MM.1S (cell line): ENCODE measurements around the gene EFCAB10.

ENCODE experiments used
- DNase-seq: peaks from one replicate; pipeline ENCODE4 v3.0.0-alpha.2; 2015
- H2AFZ ChIP-seq: fragments of 300-600 bp; sonication (generic); 2 replicates; pipeline ENCODE4 v1.6.0; 2016; ENCODE audit warnings: antibody characterized with exemption, low read length
- H3F3A ChIP-seq: fragments of 300-600 bp; sonication (generic); 2 replicates; pipeline ENCODE4 v1.6.1; 2016; ENCODE audit warnings: mild to moderate bottlenecking, antibody characterized with exemption, low read length, moderate library complexity, mixed read lengths; ENCODE audit not compliant: insufficient read depth
- H3K27ac ChIP-seq: fragments of 300-600 bp; sonication (generic); 2 replicates; pipeline ENCODE4 v1.5.1; 2016; ENCODE audit warnings: mild to moderate bottlenecking, low read length
- H3K27me3 ChIP-seq: fragments of 300-600 bp; sonication (generic); replicated peaks from 2 replicates; pipeline ENCODE4 v1.6.0; 2016; ENCODE audit warnings: low read length; ENCODE audit not compliant: insufficient read depth
- H3K36me3 ChIP-seq: fragments of 300-600 bp; sonication (generic); replicated peaks from 2 replicates; pipeline ENCODE4 v1.6.1; 2016; ENCODE audit warnings: mild to moderate bottlenecking, low read length, mixed read lengths; ENCODE audit not compliant: insufficient read depth
- H3K4me1 ChIP-seq: fragments of 300-600 bp; sonication (generic); 2 replicates; pipeline ENCODE4 v1.6.1; 2016; ENCODE audit warnings: low read length, mixed read lengths
- H3K4me2 ChIP-seq: fragments of 300-600 bp; sonication (generic); 2 replicates; pipeline ENCODE4 v1.6.0; 2016; ENCODE audit warnings: low read depth, low read length
- H3K4me3 ChIP-seq: fragments of 300-600 bp; sonication (generic); 2 replicates; pipeline ENCODE4 v1.5.1; 2016; ENCODE audit warnings: low read length, mixed read lengths
- H3K79me2 ChIP-seq: fragments of 300-600 bp; sonication (generic); 2 replicates; pipeline ENCODE4 v1.6.1; 2016; ENCODE audit warnings: mixed run types, low read length, mixed read lengths
- H3K9ac ChIP-seq: fragments of 300-600 bp; sonication (generic); 2 replicates; pipeline ENCODE4 v1.6.1; 2016; ENCODE audit warnings: low read length, mixed read lengths
- H3K9me2 ChIP-seq: fragments of 300-600 bp; sonication (generic); replicated peaks from 2 replicates; pipeline ENCODE4 v1.6.1; 2016; ENCODE audit warnings: mild to moderate bottlenecking, low read length, mixed read lengths; ENCODE audit not compliant: insufficient read depth
- H3K9me3 ChIP-seq: fragments of 300-600 bp; sonication (generic); replicated peaks from 2 replicates; pipeline ENCODE4 v1.6.1; 2016; ENCODE audit warnings: mild to moderate bottlenecking, low read length, mixed read lengths; ENCODE audit not compliant: insufficient read depth
- H4K20me1 ChIP-seq: fragments of 300-600 bp; sonication (generic); 2 replicates; pipeline ENCODE4 v1.6.1; 2016; ENCODE audit warnings: mild to moderate bottlenecking, low read length, moderate library complexity, mixed read lengths; ENCODE audit not compliant: insufficient read depth
- CTCF ChIP-seq: fragments of 300-600 bp; sonication (generic); IDR thresholded peaks from 2 replicates; pipeline ENCODE4 v1.5.1; 2016; ENCODE audit warnings: antibody characterized with exemption, low read length, mixed read lengths
- EZH2 ChIP-seq: fragments of 300-600 bp; sonication (generic); optimal IDR thresholded peaks from 2 replicates; pipeline ENCODE3; 2017; ENCODE audit warnings: low read depth, mild to moderate bottlenecking, antibody characterized with exemption, low read length, mixed read lengths
- EZH2phosphoT487 ChIP-seq: fragments of 300-600 bp; sonication (generic); IDR thresholded peaks from 2 replicates; pipeline ENCODE4 v1.6.1; 2018; ENCODE audit warnings: antibody characterized with exemption, low read length

EFCAB10 gene

GRCh38 chr7:105596866-105597265 is 15.6 kb upstream of the EFCAB10 start:
- Histone ChIP-seq H3K79me2 (no peaks in the 10 kb centered on the region), H3K27me3 (no peaks in the 10 kb centered on the region), H3K9ac (no peak overlapping the region), H3K9me2 (no peaks in the 10 kb centered on the region), H3K27ac (no peak overlapping the region), H4K20me1 (no peaks in the 10 kb centered on the region), H2AFZ (no peak overlapping the region), H3F3A (peaks cover 15% of the 10 kb centered on the region), H3K4me2 (no peak overlapping the region), H3K9me3 (no peaks in the 10 kb centered on the region), H3K4me3 (no peak overlapping the region), H3K36me3 (no peaks in the 10 kb centered on the region), H3K4me1 (peaks cover 15% of the 10 kb centered on the region)
- TF ChIP-seq EZH2 (no peak), EZH2phosphoT487 (no peak), CTCF (no peak)
- no peak for DNase-seq

GRCh38 chr7:105594034-105594433 is 12.7 kb upstream of the EFCAB10 start:
- H3K4me1 ChIP-seq = peaks cover 22% of the 10 kb centered on the region
- no peaks in the 10 kb centered on the region for H3K9me3 ChIP-seq
- no peak overlapping the region for H3K9ac ChIP-seq
- H3K27ac ChIP-seq = peak overlapping the region; percentile 49; the same call in 1 of the 2 replicates
- no peaks in the 10 kb centered on the region for H4K20me1 ChIP-seq
- peak overlapping the region; percentile 44 for H2AFZ ChIP-seq
- peak overlapping the region; percentile 28; the same call in 1 of the 2 replicates for H3K4me3 ChIP-seq
- TF ChIP-seq EZH2 (no peak), CTCF (peak; percentile 49)
- H3K4me2 ChIP-seq = peak overlapping the region; percentile 44
- no peaks in the 10 kb centered on the region for H3K36me3 ChIP-seq
- no peaks in the 10 kb centered on the region for H3K79me2 ChIP-seq
- no peaks in the 10 kb centered on the region for H3K9me2 ChIP-seq
- H3F3A ChIP-seq = peaks cover 24% of the 10 kb centered on the region
- DNase-seq = peak; percentile 50
- no peaks in the 10 kb centered on the region for H3K27me3 ChIP-seq

- TF ChIP-seq CTCF (no peak), EZH2 (no peak), EZH2phosphoT487 (no peak)
- H2AFZ ChIP-seq = no peak overlapping the region
- H3K4me3 ChIP-seq = no peak overlapping the region
- no peaks in the 10 kb centered on the region for H3K9me2 ChIP-seq
- DNase-seq = no peak
- no peaks in the 10 kb centered on the region for H3K79me2 ChIP-seq
- no peaks in the 10 kb centered on the region for H3K27me3 ChIP-seq
- H3F3A ChIP-seq = peaks cover 37% of the 10 kb centered on the region
- H3K36me3 ChIP-seq = no peaks in the 10 kb centered on the region
- H3K27ac ChIP-seq = no peak overlapping the region
- H4K20me1 ChIP-seq = no peaks in the 10 kb centered on the region
- H3K9ac ChIP-seq = no peak overlapping the region
- peaks cover 39% of the 10 kb centered on the region for H3K4me1 ChIP-seq
- no peak overlapping the region for H3K4me2 ChIP-seq
- no peaks in the 10 kb centered on the region for H3K9me3 ChIP-seq
Observed at GRCh38 chr7:105591522-105591921, 10.2 kb upstream of the EFCAB10 start.
